ENCODE results near the gene PON1.

- TF ChIP-seq CTCF (IDR thresholded peaks at IDR 0.05), result no peak
- TF ChIP-seq EZH2 (IDR thresholded peaks at IDR 0.05; ENCODE audit: borderline replicate concordance, insufficient read depth, low read depth, low read length, poor library complexity, severe bottlenecking), result no peak
Measured at GRCh38 chr7:95330961-95331337, 6.6 kb upstream of the PON1 start.
